Right renal pelvis (tissue), 4 donors: ENCODE measurements around the gene SPATA17. TPM values are rescaled to one million over a fixed set of nuclear protein-coding genes. Genes with fewer than 3 reads are reported as not detected.
"Not testable (repeated sequence)": the region's sequence is repeated elsewhere in the genome, so short reads cannot be mapped to it uniquely, and the experiment has no call there.

Experiments
- DNase-seq, 4 donors: peaks; one replicate each; pipeline ENCODE4 v3.0.0-alpha.2; 2013; ENCODE audit warnings: low read depth in 4 of 4, low spot score in 3 of 4, missing footprints in 1 of 4
- polyA plus RNA-seq, 4 donors: library from polyadenylated mRNA; unstranded; fragments of 120-200 nt; gene quantifications; one replicate each; pipeline ENCODE4 v1.2.1, GENCODE V29; 2013; ENCODE audit not compliant: insufficient read length in 4 of 4

The SPATA17 gene
- polyA plus RNA-seq, 4 donors: 13.2 to 17.8 (median 15.7) TPM

GRCh38 chr1:217673387-217673786, 42.2 kb downstream of the SPATA17 start:
- DNase-seq: no peak

DNA sequence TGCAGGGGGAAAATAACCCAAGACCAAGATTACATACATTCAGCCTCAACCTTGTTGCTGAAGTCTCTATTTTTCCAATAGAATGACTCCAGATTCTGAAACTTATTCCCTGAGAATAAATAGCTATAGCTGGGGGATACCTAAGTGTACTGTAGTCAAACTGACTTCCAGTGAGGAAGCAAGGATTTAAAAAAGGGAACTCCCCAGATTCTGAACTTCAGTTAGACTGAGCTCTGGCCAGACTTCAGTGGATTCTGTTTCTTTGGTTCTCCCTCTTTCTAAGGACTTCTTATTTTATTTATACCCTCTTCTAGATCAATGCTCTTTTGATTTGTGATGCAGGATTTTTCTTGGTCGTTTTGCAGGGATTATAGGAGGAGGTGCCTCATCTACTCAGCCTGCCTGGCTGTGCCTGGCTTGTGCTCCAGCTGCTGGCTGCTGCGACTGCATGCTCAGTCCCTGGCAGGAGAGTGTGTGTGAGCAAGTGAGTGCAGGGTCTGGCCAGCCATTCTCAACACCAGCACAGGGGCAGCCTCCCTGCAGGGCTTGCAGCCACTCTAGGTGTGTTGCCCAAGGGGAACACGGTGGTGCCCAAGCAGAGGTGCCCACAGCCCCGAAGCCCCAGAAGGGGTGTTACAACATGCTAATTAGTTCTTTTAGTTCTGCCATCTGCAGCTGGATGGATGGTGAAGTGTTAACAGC, 43.0 kb downstream of the SPATA17 start:
- no peak for DNase-seq

GRCh38 chr1:217681806-217682205, 50.7 kb downstream of the SPATA17 start:
- no peak for DNase-seq

DNA sequence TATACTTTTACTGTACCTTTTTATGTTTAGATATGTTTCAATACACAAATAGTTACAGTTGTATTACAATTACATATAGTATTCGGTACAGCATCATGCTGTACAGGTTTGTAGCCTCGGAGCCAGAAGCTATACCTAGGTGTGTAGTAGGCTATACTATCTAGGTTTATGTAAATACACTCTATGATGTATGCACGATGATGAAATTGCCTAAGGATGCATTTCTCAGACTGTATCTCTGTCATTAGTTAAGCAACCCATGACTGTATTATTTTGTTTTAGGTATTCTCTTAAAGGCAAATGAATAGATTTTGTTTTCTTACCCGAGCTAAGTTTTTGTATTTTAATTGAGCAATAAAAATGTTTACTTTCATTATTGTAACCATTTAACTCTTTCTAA, 56.4 kb downstream of the SPATA17 start:
- DNase-seq: no peak

DNA sequence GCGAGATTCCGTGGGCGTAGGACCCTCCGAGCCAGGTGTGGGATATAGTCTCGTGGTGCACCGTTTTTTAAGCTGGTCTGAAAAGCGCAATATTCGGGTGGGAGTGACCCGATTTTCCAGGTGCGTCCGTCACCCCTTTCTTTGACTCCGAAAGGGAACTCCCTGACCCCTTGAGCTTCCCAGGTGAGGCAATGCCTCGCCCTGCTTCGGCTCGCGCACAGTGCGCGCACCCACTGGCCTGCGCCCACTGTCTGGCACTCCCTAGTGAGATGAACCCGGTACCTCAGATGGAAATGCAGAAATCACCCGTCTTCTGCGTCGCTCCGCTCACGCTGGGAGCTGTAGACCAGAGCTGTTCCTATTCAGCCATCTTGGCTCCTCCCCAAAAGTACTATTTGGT, 65.0 kb downstream of the SPATA17 start:
- DNase-seq: not testable (repeated sequence)

DNA sequence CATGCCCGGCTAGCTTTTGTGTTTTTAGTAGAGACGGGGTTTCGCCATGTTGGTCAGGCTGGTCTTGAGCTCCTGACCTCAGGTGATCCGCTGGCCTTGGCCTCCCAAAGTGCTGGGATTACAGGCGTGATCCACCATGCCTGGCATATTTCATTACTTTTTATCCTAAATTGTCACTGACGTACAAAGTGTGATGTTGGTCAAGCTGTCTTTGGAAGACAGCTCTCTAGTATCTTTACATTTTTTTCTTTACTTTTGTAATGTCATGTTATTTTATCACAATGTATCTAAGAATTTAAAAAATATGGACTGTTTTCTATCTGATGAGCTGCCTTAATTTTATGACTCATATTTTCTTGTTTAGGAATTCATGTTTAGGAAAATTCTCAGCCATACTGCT, 72.2 kb downstream of the SPATA17 start:
- no peak for DNase-seq

GRCh38 chr1:217712925-217713597, 81.9 kb downstream of the SPATA17 start:
- DNase-seq: no peak

DNA sequence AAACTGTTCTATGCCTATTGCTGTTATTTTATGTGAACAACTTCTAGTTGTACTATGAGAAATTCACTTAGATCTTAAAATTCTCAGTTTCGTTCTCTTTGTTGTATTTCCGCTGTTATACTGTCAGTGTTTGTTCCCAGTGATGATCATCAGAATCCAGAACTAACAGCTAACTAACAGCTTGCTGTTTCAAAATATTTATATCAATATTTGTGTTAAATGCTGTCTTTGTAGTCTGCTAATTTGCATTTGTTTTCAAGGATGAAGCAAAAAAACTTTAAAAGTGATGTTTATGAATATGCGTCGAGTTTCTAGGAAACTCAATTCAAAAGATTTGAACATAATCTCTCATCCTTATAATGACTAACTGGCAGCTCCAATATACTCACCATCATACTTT, 84.5 kb downstream of the SPATA17 start:
- no peak for DNase-seq

GRCh38 chr1:217717959-217718358, 86.8 kb downstream of the SPATA17 start:
- no peak for DNase-seq

- DNase-seq: no peak
These were observed 87.7 kb downstream of the SPATA17 start for GRCh38 chr1:217718873-217719272.

GRCh38 chr1:217721692-217722091, 90.5 kb downstream of the SPATA17 start:
- DNase-seq: no peak

- DNase-seq: no peak
These were observed 103.8 kb downstream of the SPATA17 start for GRCh38 chr1:217734973-217735372.

- peak in 1 of 4 donors; percentile 5 for DNase-seq
These were observed 116.1 kb downstream of the SPATA17 start for GRCh38 chr1:217747156-217747769.

GRCh38 chr1:217769768-217770167, 138.6 kb downstream of the SPATA17 start:
- DNase-seq: no peak

- DNase-seq: no peak
These were observed 139.8 kb downstream of the SPATA17 start for GRCh38 chr1:217770918-217771317.

DNA sequence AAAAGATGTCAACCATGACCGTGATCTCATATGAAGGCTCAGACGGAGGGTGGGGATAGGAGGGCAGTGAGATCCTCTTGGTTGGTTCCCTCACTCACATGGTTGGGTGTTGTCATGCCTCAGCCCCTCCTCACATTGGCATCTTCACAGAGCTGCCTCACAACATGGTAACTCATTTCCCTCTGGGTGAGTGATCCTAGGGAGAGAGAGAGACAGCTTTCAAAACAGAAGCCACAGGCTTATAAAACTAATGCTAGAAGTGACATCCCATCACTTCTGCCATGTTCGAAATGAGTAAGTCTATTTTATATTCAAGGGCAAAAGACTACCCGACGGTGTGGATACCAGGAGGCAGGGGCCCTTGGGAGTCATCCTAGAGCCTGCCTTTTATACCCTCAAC, 145.5 kb downstream of the SPATA17 start:
- DNase-seq: no peak

GRCh38 chr1:217781056-217781455, 149.9 kb downstream of the SPATA17 start:
- DNase-seq: no peak

DNA sequence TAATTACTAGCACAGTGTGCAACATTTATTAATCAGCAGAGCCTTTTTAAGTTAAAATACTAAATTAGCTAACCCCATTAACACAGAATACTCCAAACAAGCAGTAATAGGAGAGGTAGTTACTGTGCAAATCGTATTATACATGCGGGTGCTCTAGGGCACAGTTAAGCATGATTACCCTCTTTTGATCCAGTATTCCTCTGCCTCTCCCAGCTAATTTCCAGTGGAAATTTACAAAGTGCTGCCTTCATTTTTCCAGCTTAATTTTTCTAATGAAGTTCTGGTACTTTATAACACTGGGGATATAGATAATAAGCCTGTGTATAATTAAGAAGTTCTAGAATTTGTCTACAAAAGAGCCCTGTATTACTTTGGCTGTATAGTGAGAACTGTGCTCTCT, 159.9 kb downstream of the SPATA17 start:
- no peak for DNase-seq

- DNase-seq: no peak
These were observed 174.6 kb downstream of the SPATA17 start for GRCh38 chr1:217805792-217806191.

DNA sequence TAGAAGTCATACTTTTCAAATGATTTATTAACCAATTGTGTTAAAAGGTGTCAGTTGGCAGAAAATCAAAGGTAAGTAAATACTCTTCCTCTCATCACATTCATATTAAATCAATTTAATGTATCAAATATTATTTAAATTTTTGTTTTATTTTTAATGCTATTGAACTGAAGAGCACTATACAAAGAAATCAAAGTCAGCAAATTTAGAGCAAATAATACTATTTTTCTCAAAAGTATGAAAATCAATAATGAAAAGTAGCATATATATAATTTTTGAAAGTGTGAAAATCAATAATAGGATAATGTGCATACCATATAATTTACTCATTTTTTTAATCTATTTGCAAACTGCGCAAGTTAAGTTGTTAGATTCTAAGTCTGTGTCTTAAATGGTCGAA, 181.0 kb downstream of the SPATA17 start:
- DNase-seq: no peak

DNA sequence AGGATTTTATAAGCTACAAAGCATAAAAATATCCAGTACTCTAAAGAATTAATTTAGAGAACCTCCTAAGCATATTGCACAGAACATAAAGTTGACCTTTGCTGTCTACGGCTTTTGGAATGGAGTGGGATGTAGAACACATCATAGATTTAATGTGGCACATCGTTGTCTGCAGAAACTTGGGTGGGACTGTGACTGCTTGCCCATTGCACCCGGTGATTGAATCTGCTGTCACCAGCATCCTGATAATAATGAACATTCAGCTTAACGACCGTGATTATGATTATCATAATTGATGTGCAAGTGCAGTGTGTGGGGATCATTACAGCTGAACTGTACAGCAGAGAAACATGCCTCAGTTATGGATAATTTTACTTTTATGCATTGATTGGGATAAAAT, 181.9 kb downstream of the SPATA17 start:
- no peak for DNase-seq

DNA sequence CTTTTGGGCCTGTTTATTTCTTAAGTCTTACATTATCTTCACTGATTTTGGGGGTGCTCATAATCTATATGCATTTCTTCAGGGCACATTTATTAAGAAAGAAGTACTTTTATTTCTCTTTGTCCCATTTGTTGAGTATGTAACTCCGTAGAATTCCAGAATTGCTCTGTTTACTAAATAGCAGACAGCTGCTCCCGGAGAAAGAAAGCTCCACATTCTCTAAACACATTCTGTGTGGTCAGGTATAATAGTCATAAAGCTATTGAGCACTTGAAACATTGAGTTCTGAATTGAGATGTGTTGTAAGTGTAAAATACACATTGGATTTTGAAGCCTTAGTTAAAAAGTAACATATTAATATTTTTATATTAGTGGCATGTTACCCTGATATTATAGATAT, 206.5 kb downstream of the SPATA17 start:
- DNase-seq: no peak
